A549 (cell line): ENCODE data around the gene ZBTB22. TPM values are rescaled to one million over a fixed set of nuclear protein-coding genes. Genes with fewer than 3 reads are reported as not detected.

ENCODE experiments used
- ATAC-seq, 2 experiments: fragments of 200-7000 bp in 1 of 2; fragments of >200 bp in 1 of 2; cut with Nextera tagmentation in 1 of 2; cut with Tn5 transposase in 1 of 2; 3 replicates each; pipeline versions ENCODE4 v1.8.0 to v1.9.1; 2018 to 2020; ENCODE audit warnings: mild to moderate bottlenecking in 1 of 2, moderate library complexity in 1 of 2
- CTCF ChIA-PET: fragments of 300-600 bp; sonication (Branson Sonifier 250); formaldehyde crosslinking; extraction: SDS; loops from one replicate; lab custom pipeline; 2021; ENCODE audit warnings: antibody characterized with exemption, inconsistent platforms; lab: Yijun Ruan, JAX
- POLR2A ChIA-PET: fragments of 350-600 bp; formaldehyde crosslinking; extraction: SDS; loops from one replicate; lab custom pipeline; 2021; ENCODE audit warnings: antibody characterized with exemption, inconsistent platforms; lab: Yijun Ruan, JAX
- DNase-seq, 2 experiments: peaks; one replicate each; pipeline versions ENCODE4 v3.0.0 to v3.0.0-alpha.2; 2011 to 2016; ENCODE audit warnings: low read depth in 1 of 2, low spot score in 1 of 2
- FAIRE-seq: peaks from 2 replicates; lab custom pipeline; 2011; peaks lifted over from hg19 to GRCh38; lab: Jason Lieb, UNC
- H3K27ac ChIP-seq, 2 experiments: fragments of >200 bp; sonication (Bioruptor Twin); formaldehyde crosslinking; 3 replicates each; pipeline ENCODE4 v1.5.1; 2016 to 2017
- H3K4me1 ChIP-seq: fragments of >200 bp; sonication (Bioruptor Twin); formaldehyde crosslinking; 3 replicates; pipeline ENCODE4 v1.6.1; 2016
- H3K4me2 ChIP-seq: fragments of >200 bp; sonication (Bioruptor Twin); formaldehyde crosslinking; 3 replicates; pipeline ENCODE4 v1.6.1; 2016
- H3K4me3 ChIP-seq: fragments of >200 bp; sonication (Bioruptor Twin); formaldehyde crosslinking; 3 replicates; pipeline ENCODE4 v1.5.1; 2016
- H3K9me3 ChIP-seq: fragments of >200 bp; sonication (Bioruptor Twin); formaldehyde crosslinking; 3 replicates; pipeline ENCODE4 v1.6.1; 2016
- CBX8 ChIP-seq: fragments of 200-600 bp; sonication (generic); IDR thresholded peaks from 2 replicates; pipeline ENCODE4 v1.6.1; 2016
- CHD4 ChIP-seq: fragments of 200-600 bp; sonication (generic); IDR thresholded peaks from 2 replicates; pipeline ENCODE4 v1.6.1; 2016; ENCODE audit warnings: antibody characterized with exemption, mild to moderate bottlenecking, borderline replicate concordance
- EHMT2 ChIP-seq: fragments of 200-600 bp; sonication (generic); IDR thresholded peaks from 2 replicates; pipeline ENCODE4 v1.6.1; 2016; ENCODE audit warnings: antibody characterized with exemption, low read depth, mild to moderate bottlenecking, moderate library complexity
- EP300 ChIP-seq, 2 experiments: fragments of >200 bp; sonication (Bioruptor Twin); formaldehyde crosslinking; IDR thresholded peaks; 2 replicates in 1 of 2; 3 replicates in 1 of 2; pipeline ENCODE4 v1.6.1; 2016 to 2017
- FOSB ChIP-seq: fragments of 250-450 bp; sonication (Bioruptor Pico); IDR thresholded peaks from 2 replicates; pipeline ENCODE4 v1.5.0; 2020; ENCODE audit warnings: mild to moderate bottlenecking, moderate library complexity
- GATA3 ChIP-seq: IDR thresholded peaks from 2 replicates; pipeline ENCODE4 v1.6.1; 2012; ENCODE audit warnings: borderline replicate concordance
- HDAC2 ChIP-seq: fragments of 200-600 bp; sonication (generic); IDR thresholded peaks from 2 replicates; pipeline ENCODE4 v1.6.1; 2016
- HEYL ChIP-seq: fragments of 250-450 bp; sonication (Bioruptor Pico); IDR thresholded peaks from 2 replicates; pipeline ENCODE4 v1.8.0; 2021; ENCODE audit warnings: mild to moderate bottlenecking, moderate library complexity
- HOXB13 ChIP-seq: fragments of 250-450 bp; sonication (Bioruptor Pico); IDR thresholded peaks from 2 replicates; pipeline ENCODE4 v1.5.0; 2020; ENCODE audit warnings: low read depth, mild to moderate bottlenecking, moderate library complexity
- JUNB ChIP-seq: fragments of >200 bp; sonication (Bioruptor Twin); formaldehyde crosslinking; IDR thresholded peaks from 2 replicates; pipeline ENCODE4 v1.6.1; 2016
- MAFK ChIP-seq: fragments of 450-650 bp; IDR thresholded peaks from 2 replicates; pipeline ENCODE4 v1.6.1; 2014; ENCODE audit not compliant: partially characterized antibody
- MAZ ChIP-seq: fragments of 150-350 bp; IDR thresholded peaks from 2 replicates; pipeline ENCODE4 v1.6.1; 2014; ENCODE audit warnings: antibody characterized with exemption, low read depth, low read length, borderline replicate concordance
- NPAS2 ChIP-seq: fragments of 250-450 bp; sonication (Bioruptor Pico); IDR thresholded peaks from 2 replicates; pipeline ENCODE4 v1.8.0; 2022; ENCODE audit warnings: mild to moderate bottlenecking, moderate library complexity, borderline replicate concordance
- PHF8 ChIP-seq: fragments of 200-600 bp; sonication (generic); IDR thresholded peaks from 2 replicates; pipeline ENCODE4 v1.6.1; 2016; ENCODE audit warnings: low read depth, mild to moderate bottlenecking, antibody characterized with exemption, moderate library complexity, borderline replicate concordance
- POLR2A ChIP-seq: IDR thresholded peaks from 2 replicates; pipeline ENCODE4 v1.6.1; 2012; ENCODE audit warnings: mild to moderate bottlenecking, low read length
- RCOR1 ChIP-seq: fragments of 150-350 bp; IDR thresholded peaks from 2 replicates; pipeline ENCODE4 v1.6.1; 2014; ENCODE audit warnings: antibody characterized with exemption, low read length, low read depth
- RFX5 ChIP-seq: fragments of 450-650 bp; IDR thresholded peaks from 2 replicates; pipeline ENCODE4 v1.7.1; 2014; ENCODE audit warnings: antibody characterized with exemption, mild to moderate bottlenecking, moderate library complexity
- RNF2 ChIP-seq: fragments of 200-600 bp; sonication (generic); IDR thresholded peaks from 2 replicates; pipeline ENCODE4 v1.6.1; 2016; ENCODE audit warnings: low read depth, mild to moderate bottlenecking, antibody characterized with exemption, moderate library complexity, borderline replicate concordance
- SREBF2 ChIP-seq: fragments of 450-650 bp; IDR thresholded peaks from 2 replicates; pipeline ENCODE4 v1.6.1; 2014; ENCODE audit warnings: mild to moderate bottlenecking, moderate library complexity
- TFCP2L1 ChIP-seq: fragments of 250-450 bp; sonication (Bioruptor Pico); IDR thresholded peaks from 2 replicates; pipeline ENCODE4 v1.5.0; 2021; ENCODE audit warnings: mild to moderate bottlenecking
- ZC3H11A ChIP-seq: fragments of 450-650 bp; IDR thresholded peaks from 2 replicates; pipeline ENCODE4 v1.6.1; 2014; ENCODE audit warnings: antibody characterized with exemption, mild to moderate bottlenecking
- ZFP36 ChIP-seq: fragments of 450-650 bp; IDR thresholded peaks from 2 replicates; pipeline ENCODE4 v1.6.1; 2014; ENCODE audit warnings: borderline replicate concordance; ENCODE audit not compliant: partially characterized antibody
- WGBS: methylation state at CpG from one replicate; pipeline ENCODE4 v1.1.6; 2017; ENCODE audit errors: missing lambda C conversion rate; 5-methylcytosine and 5-hydroxymethylcytosine counted together
- polyA plus RNA-seq, 4 experiments: library from polyadenylated mRNA; depleted of rRNA in 3 of 4; stranded (reverse); fragments of >200 nt; fragmentation: RNase III in 1 of 4; extraction: RNeasy Plus Mini Kit Qiagen cat#74134 plus additional on column Dnase treatment in 1 of 4; gene quantifications; 2 replicates in 3 of 4; 3 replicates in 1 of 4; pipeline ENCODE4 v1.2.3, GENCODE V29; 2011 to 2017
- TF ChIP-seq, protein P1 (sequence below): fragments of 250-450 bp; sonication (Bioruptor Pico); IDR thresholded peaks from 2 replicates; pipeline ENCODE4 v1.5.0; 2020; ENCODE audit warnings: low read depth, mild to moderate bottlenecking, moderate library complexity
- TF ChIP-seq, protein P2 (sequence below): fragments of >200 bp; sonication (Bioruptor Twin); formaldehyde crosslinking; IDR thresholded peaks from 3 replicates; pipeline ENCODE4 v1.5.1; 2016
- TF ChIP-seq, protein P3 (sequence below): fragments of 150-350 bp; IDR thresholded peaks from 2 replicates; pipeline ENCODE4 v1.6.1; 2014; ENCODE audit warnings: low read depth, mild to moderate bottlenecking, low read length
- TF ChIP-seq, protein P4 (sequence below): fragments of 450-650 bp; IDR thresholded peaks from 2 replicates; pipeline ENCODE4 v1.6.1; 2014; ENCODE audit warnings: antibody characterized with exemption
- TF ChIP-seq, protein P5 (sequence below): IDR thresholded peaks from 2 replicates; pipeline ENCODE4 v1.6.1; 2012
- TF ChIP-seq, protein P6 (sequence below): fragments of >200 bp; sonication (Bioruptor Twin); formaldehyde crosslinking; IDR thresholded peaks from 3 replicates; pipeline ENCODE4 v1.6.1; 2016

ZBTB22 gene
- polyA plus RNA-seq, 2 of the 4 experiments (the other 2 are of a cell fraction): 3.2 to 8.3 TPM

DNA sequence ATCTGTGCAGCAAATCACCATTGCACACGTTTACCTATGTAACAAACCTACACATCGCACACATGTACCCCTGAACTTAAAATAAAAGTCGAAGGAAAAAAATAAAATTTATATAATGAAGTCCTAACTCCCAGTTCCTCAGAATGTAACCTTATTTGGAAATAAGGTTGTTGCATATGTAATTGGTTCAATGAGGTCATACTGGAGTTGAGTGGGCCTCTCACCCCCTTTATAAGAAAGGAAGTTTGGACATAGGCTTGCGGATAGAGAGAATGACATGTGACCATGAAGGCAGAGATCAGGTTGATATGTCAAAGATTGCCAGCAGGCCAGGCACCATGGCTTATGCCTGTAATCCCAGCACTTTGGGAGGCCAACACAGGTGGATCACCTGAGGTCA lies 16.1 kb upstream of the ZBTB22 start:
- Histone ChIP-seq H3K9me3 (no peaks in the 10 kb centered on the region), H3K4me3 (no peak overlapping the region), H3K4me1 (no peaks in the 10 kb centered on the region), H3K27ac (no peak overlapping the region), H3K4me2 (no peak overlapping the region)
- FAIRE-seq (no peak), DNase-seq (no peak), ATAC-seq (no peak)
- TF ChIP-seq RFX5 (no peak), RNF2 (no peak), HDAC2 (no peak), ZFP36 (no peak), PHF8 (no peak), GATA3 (no peak)
- TF ChIP-seq, protein P1, sequence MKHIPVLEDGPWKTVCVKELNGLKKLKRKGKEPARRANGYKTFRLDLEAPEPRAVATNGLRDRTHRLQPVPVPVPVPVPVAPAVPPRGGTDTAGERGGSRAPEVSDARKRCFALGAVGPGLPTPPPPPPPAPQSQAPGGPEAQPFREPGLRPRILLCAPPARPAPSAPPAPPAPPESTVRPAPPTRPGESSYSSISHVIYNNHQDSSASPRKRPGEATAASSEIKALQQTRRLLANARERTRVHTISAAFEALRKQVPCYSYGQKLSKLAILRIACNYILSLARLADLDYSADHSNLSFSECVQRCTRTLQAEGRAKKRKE: no peak
- TF ChIP-seq, protein P2, sequence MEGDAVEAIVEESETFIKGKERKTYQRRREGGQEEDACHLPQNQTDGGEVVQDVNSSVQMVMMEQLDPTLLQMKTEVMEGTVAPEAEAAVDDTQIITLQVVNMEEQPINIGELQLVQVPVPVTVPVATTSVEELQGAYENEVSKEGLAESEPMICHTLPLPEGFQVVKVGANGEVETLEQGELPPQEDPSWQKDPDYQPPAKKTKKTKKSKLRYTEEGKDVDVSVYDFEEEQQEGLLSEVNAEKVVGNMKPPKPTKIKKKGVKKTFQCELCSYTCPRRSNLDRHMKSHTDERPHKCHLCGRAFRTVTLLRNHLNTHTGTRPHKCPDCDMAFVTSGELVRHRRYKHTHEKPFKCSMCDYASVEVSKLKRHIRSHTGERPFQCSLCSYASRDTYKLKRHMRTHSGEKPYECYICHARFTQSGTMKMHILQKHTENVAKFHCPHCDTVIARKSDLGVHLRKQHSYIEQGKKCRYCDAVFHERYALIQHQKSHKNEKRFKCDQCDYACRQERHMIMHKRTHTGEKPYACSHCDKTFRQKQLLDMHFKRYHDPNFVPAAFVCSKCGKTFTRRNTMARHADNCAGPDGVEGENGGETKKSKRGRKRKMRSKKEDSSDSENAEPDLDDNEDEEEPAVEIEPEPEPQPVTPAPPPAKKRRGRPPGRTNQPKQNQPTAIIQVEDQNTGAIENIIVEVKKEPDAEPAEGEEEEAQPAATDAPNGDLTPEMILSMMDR: no peak
- POLR2A ChIA-PET: interaction anchor here (0.8 kb wide), 1 partner anchor 16 kb away, joined by 3 read pairs; the partner anchor contains the start of gene ZBTB22
- WGBS: 85% methylated on average over 4 of the region's 4 CpGs
- CTCF ChIA-PET: interaction anchor here (0.6 to 5.8 kb wide), 2 partner anchors 11 to 219 kb away, joined by 4 to 24 read pairs; no protein-coding TSS in a partner anchor

DNA sequence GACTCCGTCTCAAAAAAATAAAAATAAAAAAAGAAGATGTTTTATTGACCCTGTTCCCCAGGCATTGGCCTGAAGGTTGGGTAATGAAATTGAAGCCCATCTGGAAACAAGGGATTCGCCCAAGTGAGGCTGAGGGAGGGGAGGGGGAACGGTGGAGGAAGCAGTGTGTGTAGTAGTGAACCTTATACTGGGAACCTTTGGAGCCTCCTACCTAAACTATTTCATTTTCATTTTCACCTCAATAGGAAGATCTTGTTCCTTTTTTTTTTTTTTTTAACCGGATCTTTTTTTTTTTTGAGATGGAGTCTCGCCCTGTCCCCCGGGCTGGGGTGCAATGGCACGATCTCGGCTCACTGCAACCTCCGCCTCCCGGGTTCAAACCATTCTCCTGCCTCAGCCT lies 13.2 kb upstream of the ZBTB22 start:
- Histone ChIP-seq H3K4me2 (no peak overlapping the region), H3K4me1 (no peaks in the 10 kb centered on the region)
- ChIA-PET CTCF (no interaction called here), POLR2A (no interaction called here)
- 68% methylated on average over 10 of the region's 10 CpGs for WGBS
- DNase-seq: no peak
- TF ChIP-seq MAFK: no peak
- TF ChIP-seq, protein P3, sequence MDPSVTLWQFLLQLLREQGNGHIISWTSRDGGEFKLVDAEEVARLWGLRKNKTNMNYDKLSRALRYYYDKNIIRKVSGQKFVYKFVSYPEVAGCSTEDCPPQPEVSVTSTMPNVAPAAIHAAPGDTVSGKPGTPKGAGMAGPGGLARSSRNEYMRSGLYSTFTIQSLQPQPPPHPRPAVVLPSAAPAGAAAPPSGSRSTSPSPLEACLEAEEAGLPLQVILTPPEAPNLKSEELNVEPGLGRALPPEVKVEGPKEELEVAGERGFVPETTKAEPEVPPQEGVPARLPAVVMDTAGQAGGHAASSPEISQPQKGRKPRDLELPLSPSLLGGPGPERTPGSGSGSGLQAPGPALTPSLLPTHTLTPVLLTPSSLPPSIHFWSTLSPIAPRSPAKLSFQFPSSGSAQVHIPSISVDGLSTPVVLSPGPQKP: no peak
- TF ChIP-seq, all 56 proteins: peak for 0
- no peak for FAIRE-seq
- no peak for ATAC-seq
- Histone ChIP-seq H3K9me3 (no peaks in the 10 kb centered on the region), H3K4me3 (no peak overlapping the region), H3K27ac (no peak overlapping the region)

DNA sequence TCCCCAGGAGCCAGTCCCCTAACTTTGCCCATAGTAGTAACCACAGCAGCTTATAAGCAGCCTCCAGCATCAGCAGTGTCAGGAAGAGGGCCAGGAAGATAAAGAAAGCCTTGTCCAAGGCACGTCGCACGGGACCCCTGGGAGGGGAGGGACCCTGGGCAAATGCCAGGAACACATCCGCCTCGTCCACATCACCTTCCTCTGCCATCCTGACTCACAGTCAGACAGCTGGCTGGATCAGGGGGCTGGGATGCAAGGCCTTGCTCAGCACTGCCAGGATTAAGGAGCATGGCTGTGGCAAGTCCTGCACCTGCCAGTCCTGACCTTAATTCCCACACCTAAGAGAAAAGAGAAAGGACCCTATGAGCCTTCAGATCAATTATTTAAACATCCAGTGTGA lies 11.5 kb upstream of the ZBTB22 start:
- POLR2A ChIA-PET: interaction anchor here (1.2 kb wide), 1 partner anchor 11 kb away, joined by 3 read pairs; no protein-coding TSS in a partner anchor
- WGBS: 30% methylated on average over 2 of the region's 5 CpGs
- TF ChIP-seq POLR2A (no peak), SREBF2 (no peak), TFCP2L1 (no peak), JUNB (no peak), ZFP36 (no peak), HOXB13 (no peak), CBX8 (no peak), EHMT2 (no peak), RCOR1 (no peak), MAZ (no peak), CHD4 (no peak), NPAS2 (CRISPR knock-in tag) (no peak), EP300 (IDR thresholded peaks at IDR 0.05) (no peak), HEYL (CRISPR knock-in tag) (no peak), ZC3H11A (no peak), FOSB (CRISPR knock-in tag) (no peak), RNF2 (no peak)
- TF ChIP-seq, protein P4, sequence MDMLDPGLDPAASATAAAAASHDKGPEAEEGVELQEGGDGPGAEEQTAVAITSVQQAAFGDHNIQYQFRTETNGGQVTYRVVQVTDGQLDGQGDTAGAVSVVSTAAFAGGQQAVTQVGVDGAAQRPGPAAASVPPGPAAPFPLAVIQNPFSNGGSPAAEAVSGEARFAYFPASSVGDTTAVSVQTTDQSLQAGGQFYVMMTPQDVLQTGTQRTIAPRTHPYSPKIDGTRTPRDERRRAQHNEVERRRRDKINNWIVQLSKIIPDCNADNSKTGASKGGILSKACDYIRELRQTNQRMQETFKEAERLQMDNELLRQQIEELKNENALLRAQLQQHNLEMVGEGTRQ: no peak
- TF ChIP-seq, protein P5, sequence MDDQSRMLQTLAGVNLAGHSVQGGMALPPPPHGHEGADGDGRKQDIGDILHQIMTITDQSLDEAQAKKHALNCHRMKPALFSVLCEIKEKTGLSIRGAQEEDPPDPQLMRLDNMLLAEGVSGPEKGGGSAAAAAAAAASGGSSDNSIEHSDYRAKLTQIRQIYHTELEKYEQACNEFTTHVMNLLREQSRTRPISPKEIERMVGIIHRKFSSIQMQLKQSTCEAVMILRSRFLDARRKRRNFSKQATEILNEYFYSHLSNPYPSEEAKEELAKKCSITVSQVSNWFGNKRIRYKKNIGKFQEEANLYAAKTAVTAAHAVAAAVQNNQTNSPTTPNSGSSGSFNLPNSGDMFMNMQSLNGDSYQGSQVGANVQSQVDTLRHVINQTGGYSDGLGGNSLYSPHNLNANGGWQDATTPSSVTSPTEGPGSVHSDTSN: no peak
- TF ChIP-seq, protein P6, sequence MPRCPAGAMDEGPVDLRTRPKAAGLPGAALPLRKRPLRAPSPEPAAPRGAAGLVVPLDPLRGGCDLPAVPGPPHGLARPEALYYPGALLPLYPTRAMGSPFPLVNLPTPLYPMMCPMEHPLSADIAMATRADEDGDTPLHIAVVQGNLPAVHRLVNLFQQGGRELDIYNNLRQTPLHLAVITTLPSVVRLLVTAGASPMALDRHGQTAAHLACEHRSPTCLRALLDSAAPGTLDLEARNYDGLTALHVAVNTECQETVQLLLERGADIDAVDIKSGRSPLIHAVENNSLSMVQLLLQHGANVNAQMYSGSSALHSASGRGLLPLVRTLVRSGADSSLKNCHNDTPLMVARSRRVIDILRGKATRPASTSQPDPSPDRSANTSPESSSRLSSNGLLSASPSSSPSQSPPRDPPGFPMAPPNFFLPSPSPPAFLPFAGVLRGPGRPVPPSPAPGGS: no peak
- TF ChIP-seq, all 56 proteins: peak for 0
- ATAC-seq (peak in 1 of 2 experiments; percentile 26; a peak in 1 of 6 replicates), DNase-seq (no peak), FAIRE-seq (no peak)
- Histone ChIP-seq H3K4me3 (no peak overlapping the region), H3K4me2 (no peak overlapping the region), H3K9me3 (no peaks in the 10 kb centered on the region), H3K4me1 (peaks cover 3% of the 10 kb centered on the region), H3K27ac (no peak overlapping the region)
- CTCF ChIA-PET: interaction anchor here (0.5 to 0.6 kb wide), 2 partner anchors 19 to 22 kb away, joined by 3 to 4 read pairs; no protein-coding TSS in a partner anchor
